Measurements from ENCODE around the gene TRERF1.

DNA sequence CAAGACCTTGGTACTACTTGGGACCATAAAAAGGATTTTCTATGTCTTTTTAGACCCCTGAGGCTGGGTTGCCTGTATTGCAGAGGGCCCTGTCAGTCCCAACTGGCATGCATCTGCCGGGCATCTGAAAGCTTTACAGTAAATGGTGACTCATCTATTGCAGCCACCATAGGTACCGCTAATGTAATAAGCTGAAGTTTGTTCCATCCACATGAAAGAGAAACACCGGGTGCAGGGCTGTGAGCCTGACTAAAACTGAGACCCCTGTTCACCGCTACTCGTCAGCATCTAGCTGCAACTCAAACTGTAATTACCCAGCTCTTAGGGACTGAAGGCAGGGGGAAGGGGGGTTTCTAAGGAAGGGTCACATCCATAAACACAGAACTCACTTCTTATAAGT, 49.5 kb downstream of the TRERF1 start:
- TF ChIP-seq, protein P1, sequence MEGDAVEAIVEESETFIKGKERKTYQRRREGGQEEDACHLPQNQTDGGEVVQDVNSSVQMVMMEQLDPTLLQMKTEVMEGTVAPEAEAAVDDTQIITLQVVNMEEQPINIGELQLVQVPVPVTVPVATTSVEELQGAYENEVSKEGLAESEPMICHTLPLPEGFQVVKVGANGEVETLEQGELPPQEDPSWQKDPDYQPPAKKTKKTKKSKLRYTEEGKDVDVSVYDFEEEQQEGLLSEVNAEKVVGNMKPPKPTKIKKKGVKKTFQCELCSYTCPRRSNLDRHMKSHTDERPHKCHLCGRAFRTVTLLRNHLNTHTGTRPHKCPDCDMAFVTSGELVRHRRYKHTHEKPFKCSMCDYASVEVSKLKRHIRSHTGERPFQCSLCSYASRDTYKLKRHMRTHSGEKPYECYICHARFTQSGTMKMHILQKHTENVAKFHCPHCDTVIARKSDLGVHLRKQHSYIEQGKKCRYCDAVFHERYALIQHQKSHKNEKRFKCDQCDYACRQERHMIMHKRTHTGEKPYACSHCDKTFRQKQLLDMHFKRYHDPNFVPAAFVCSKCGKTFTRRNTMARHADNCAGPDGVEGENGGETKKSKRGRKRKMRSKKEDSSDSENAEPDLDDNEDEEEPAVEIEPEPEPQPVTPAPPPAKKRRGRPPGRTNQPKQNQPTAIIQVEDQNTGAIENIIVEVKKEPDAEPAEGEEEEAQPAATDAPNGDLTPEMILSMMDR (IDR thresholded peaks at IDR 0.05; ENCODE audit: poor library complexity), result no peak
- TF ChIP-seq EZH2 (IDR thresholded peaks at IDR 0.05; ENCODE audit: borderline replicate concordance) (no peak), EZH2phosphoT487 (IDR thresholded peaks at IDR 0.05; ENCODE audit: low read depth, severe bottlenecking, unreplicated experiment) (no peak)
